K562 (cell line): Measurements from ENCODE around the gene SANBR. TPM values are rescaled to one million over a fixed set of nuclear protein-coding genes. Genes with fewer than 3 reads are reported as not detected.

Source experiments
- ASH1L ChIP-seq: fragments of 450-650 bp; IDR thresholded peaks from 2 replicates; pipeline ENCODE4 v1.6.1; 2018; ENCODE audit warnings: borderline replicate concordance, mild to moderate bottlenecking, low read depth; ENCODE audit not compliant: partially characterized antibody
- CTBP1 ChIP-seq: fragments of 450-650 bp; IDR thresholded peaks from 2 replicates; pipeline ENCODE4 v1.6.1; 2016; ENCODE audit warnings: borderline replicate concordance
- CUX1 ChIP-seq: fragments of 200-800 bp; sonication (Bioruptor generic); IDR thresholded peaks from 2 replicates; pipeline ENCODE4 v1.6.1; 2016; ENCODE audit warnings: missing genetic modification characterization, missing compliant biosample characterization
- EP400 ChIP-seq: fragments of 450-650 bp; IDR thresholded peaks from 2 replicates; pipeline ENCODE4 v1.6.1; 2017; ENCODE audit warnings: antibody characterized with exemption, mild to moderate bottlenecking, moderate library complexity
- ETV1 ChIP-seq: fragments of 450-650 bp; conservative IDR thresholded peaks from 2 replicates; pipeline ENCODE4 v1.6.1; 2016; ENCODE audit warnings: missing genetic modification characterization, control low read depth, low read depth, missing compliant biosample characterization
- KLF1 ChIP-seq: fragments of 450-650 bp; IDR thresholded peaks from 2 replicates; pipeline ENCODE4 v1.6.1; 2016; ENCODE audit warnings: missing genetic modification characterization, missing compliant biosample characterization
- KLF16 ChIP-seq: IDR thresholded peaks from 2 replicates; pipeline ENCODE4 v1.6.1; 2016; ENCODE audit warnings: antibody characterized with exemption
- LEF1 ChIP-seq: fragments of 450-650 bp; IDR thresholded peaks from 2 replicates; pipeline ENCODE4 v1.6.1; 2016; ENCODE audit warnings: mild to moderate bottlenecking
- MTA3 ChIP-seq: fragments of 450-650 bp; formaldehyde crosslinking; IDR thresholded peaks from 2 replicates; pipeline ENCODE4 v1.6.1; 2017; ENCODE audit warnings: mild to moderate bottlenecking, borderline replicate concordance
- NELFE ChIP-seq: IDR thresholded peaks from 2 replicates; pipeline ENCODE4 v1.6.1; 2011; ENCODE audit warnings: mild to moderate bottlenecking; ENCODE audit not compliant: insufficient read depth, insufficient read length
- NFYB ChIP-seq: IDR thresholded peaks from 2 replicates; pipeline ENCODE4 v1.6.1; 2011; ENCODE audit warnings: mild to moderate bottlenecking, moderate library complexity; ENCODE audit not compliant: insufficient read length; ENCODE audit errors: extremely low read depth
- TCF7L2 ChIP-seq: fragments of 150-350 bp; IDR thresholded peaks from 2 replicates; pipeline ENCODE4 v1.6.1; 2016; ENCODE audit warnings: low read depth, mild to moderate bottlenecking, low read length, moderate library complexity
- ZNF318 ChIP-seq, 2 experiments: fragments of 450-650 bp; IDR thresholded peaks; 2 replicates each; pipeline ENCODE4 v1.6.1; 2016; ENCODE audit warnings: mild to moderate bottlenecking in 2 of 2, borderline replicate concordance in 1 of 2, low read depth in 1 of 2, moderate library complexity in 1 of 2
- polyA plus RNA-seq, 8 experiments: library from polyadenylated mRNA; depleted of rRNA in 4 of 8; stranded (reverse) in 5 of 8; unstranded in 3 of 8; fragments of >200 nt; fragmentation: Nextera tagmentation in 2 of 8; fragmentation: Illumina TruSeq in 1 of 8; extraction: Ambion mirVana in 2 of 8; extraction: Trizol in 1 of 8; gene quantifications; 2 replicates each; pipeline versions ENCODE4 v1.2.1 to v1.2.3, GENCODE V29; 2011 to 2014; ENCODE audit warnings: inconsistent platforms in 1 of 8, missing spikeins in 1 of 8
- total RNA-seq, 7 experiments: library from RNA; depleted of rRNA in 6 of 7; stranded (reverse); fragments of >200 nt in 6 of 7; fragmentation: Illumina TruSeq in 2 of 7; extraction: Trizol in 2 of 7; gene quantifications; 2 replicates each; pipeline versions ENCODE4 v1.2.1 to v1.2.3, GENCODE V29; 2011 to 2021; ENCODE audit warnings: low replicate concordance in 1 of 7

SANBR gene
- total and polyA plus RNA-seq, 9 of the 15 experiments (the other 6 are each of a cell fraction or from before 2014, with no cell fraction given) = 1.5 to 7.7 (median 6.2) TPM

GRCh38 chr2:61065714-61066709, at the start of gene SANBR (continued):
- TF ChIP-seq ZNF318 (IDR thresholded peaks at IDR 0.05; ENCODE audit: borderline replicate concordance in 1 of 2, low read depth in 1 of 2) (no peak), LEF1 (no peak), ETV1 (tag) (no peak), CUX1 (no peak), KLF1 (no peak), MTA3 (0 out of 2 replicates have a peak, but pooled peaks have one; percentile 51), CTBP1 (peak; percentile 95), ASH1L (no peak), KLF16 (no peak), NELFE (no peak), TCF7L2 (no peak), NFYB (peak; percentile 93), EP400 (0 out of 2 replicates have a peak, but pooled peaks have one; percentile 27)
